H9 (cell line): Measurements from ENCODE around the gene EML2. TPM values are rescaled to one million over a fixed set of nuclear protein-coding genes. Genes with fewer than 3 reads are reported as not detected.

Experiments used
- DNase-seq: peaks from one replicate; pipeline ENCODE4 v3.0.0-alpha.2; 2017
- H2AFZ ChIP-seq: one replicate; pipeline ENCODE4 v1.6.1; 2013; ENCODE audit warnings: mild to moderate bottlenecking, low read length, control low read depth, moderate library complexity
- H2AK5ac ChIP-seq: 2 replicates; pipeline ENCODE4 v1.6.1; 2013; ENCODE audit warnings: low read length, control low read depth, mixed read lengths; ENCODE audit not compliant: insufficient read length
- H2BK120ac ChIP-seq: one replicate; pipeline ENCODE4 v1.6.1; 2013; ENCODE audit warnings: low read depth, mild to moderate bottlenecking, low read length, control low read depth, inconsistent platforms; ENCODE audit not compliant: poor library complexity, severe bottlenecking
- H2BK12ac ChIP-seq: 2 replicates; pipeline ENCODE4 v1.6.1; 2013; ENCODE audit warnings: low read length, control low read depth, mixed read lengths, low read depth; ENCODE audit not compliant: insufficient read length
- H2BK15ac ChIP-seq: 2 replicates; pipeline ENCODE4 v1.6.1; 2013; ENCODE audit warnings: low read depth, low read length, control low read depth
- H2BK20ac ChIP-seq: one replicate; pipeline ENCODE4 v1.6.1; 2013; ENCODE audit warnings: low read depth, mild to moderate bottlenecking, low read length, control low read depth, inconsistent platforms; ENCODE audit not compliant: poor library complexity, severe bottlenecking
- H2BK5ac ChIP-seq: 2 replicates; pipeline ENCODE4 v1.6.1; 2013; ENCODE audit warnings: low read length, control low read depth, mixed read lengths; ENCODE audit not compliant: insufficient read length
- H3K14ac ChIP-seq: 2 replicates; pipeline ENCODE4 v1.6.1; 2013; ENCODE audit warnings: low read length, control low read depth; ENCODE audit not compliant: insufficient read depth
- H3K18ac ChIP-seq: 2 replicates; pipeline ENCODE4 v1.6.1; 2013; ENCODE audit warnings: low read depth, mild to moderate bottlenecking, mixed read lengths, low read length, control low read depth; ENCODE audit not compliant: insufficient read length
- H3K23ac ChIP-seq: 2 replicates; pipeline ENCODE4 v1.6.1; 2013; ENCODE audit warnings: low read length, control low read depth, mixed read lengths, low read depth; ENCODE audit not compliant: insufficient read length
- H3K23me2 ChIP-seq: 2 replicates; pipeline ENCODE4 v1.6.1; 2013; ENCODE audit warnings: low read depth, mild to moderate bottlenecking, mixed read lengths, low read length, control low read depth; ENCODE audit not compliant: insufficient read length, poor library complexity, severe bottlenecking
- H3K27ac ChIP-seq: 2 replicates; pipeline ENCODE4 v1.5.1; 2013; ENCODE audit warnings: low read length, control low read depth, mixed read lengths, low read depth; ENCODE audit not compliant: insufficient read length
- H3K27me3 ChIP-seq: 2 replicates; pipeline ENCODE4 v1.6.1; 2013; ENCODE audit warnings: low read length, control low read depth, inconsistent platforms; ENCODE audit not compliant: insufficient read depth
- H3K4ac ChIP-seq: 2 replicates; pipeline ENCODE4 v1.6.1; 2013; ENCODE audit warnings: low read depth, mild to moderate bottlenecking, control low read depth, inconsistent platforms, low read length, moderate library complexity
- H3K4me1 ChIP-seq: 2 replicates; pipeline ENCODE4 v1.6.1; 2013; ENCODE audit warnings: low read length, control low read depth, inconsistent platforms; ENCODE audit not compliant: insufficient read depth
- H3K4me2 ChIP-seq: 2 replicates; pipeline ENCODE4 v1.6.1; 2013; ENCODE audit warnings: low read length, control low read depth, mixed read lengths; ENCODE audit not compliant: insufficient read length, insufficient read depth
- H3K56ac ChIP-seq: 2 replicates; pipeline ENCODE4 v1.6.1; 2013; ENCODE audit warnings: low read depth, mild to moderate bottlenecking, mixed read lengths, low read length, control low read depth; ENCODE audit not compliant: insufficient read length
- H3K79me1 ChIP-seq: 2 replicates; pipeline ENCODE4 v1.6.1; 2013; ENCODE audit warnings: low read depth, mild to moderate bottlenecking, moderate library complexity, low read length, control low read depth, inconsistent platforms; ENCODE audit not compliant: insufficient read depth, poor library complexity, severe bottlenecking
- H3K79me2 ChIP-seq: 2 replicates; pipeline ENCODE4 v1.6.1; 2013; ENCODE audit warnings: low read length, control low read depth, inconsistent platforms; ENCODE audit not compliant: insufficient read depth
- H3K9ac ChIP-seq: 2 replicates; pipeline ENCODE4 v1.6.1; 2013; ENCODE audit warnings: low read length, control low read depth, mixed read lengths; ENCODE audit not compliant: insufficient read length; ENCODE audit errors: extremely low read depth
- H3K9me3 ChIP-seq: one replicate; pipeline ENCODE4 v1.6.1; 2013; ENCODE audit warnings: low read depth, low read length, inconsistent platforms; ENCODE audit not compliant: control insufficient read depth
- H3T11ph ChIP-seq: one replicate; pipeline ENCODE4 v1.6.1; 2013; ENCODE audit warnings: mild to moderate bottlenecking, low read length, control low read depth, inconsistent platforms
- H4K20me1 ChIP-seq: one replicate; pipeline ENCODE4 v1.6.1; 2013; ENCODE audit not compliant: control insufficient read depth, insufficient read length, insufficient read depth
- H4K5ac ChIP-seq: 2 replicates; pipeline ENCODE4 v1.6.1; 2013; ENCODE audit warnings: low read depth, mild to moderate bottlenecking, mixed read lengths, low read length, control low read depth; ENCODE audit not compliant: insufficient read length
- H4K8ac ChIP-seq: replicated peaks from 2 replicates; pipeline ENCODE4 v1.6.1; 2013; ENCODE audit warnings: low read length, control low read depth, mixed read lengths, low read depth; ENCODE audit not compliant: insufficient read length
- H4K91ac ChIP-seq: 2 replicates; pipeline ENCODE4 v1.6.1; 2013; ENCODE audit warnings: low read depth, mild to moderate bottlenecking, moderate library complexity, mixed read lengths, low read length, control low read depth; ENCODE audit not compliant: insufficient read length
- H3K27ac Mint-ChIP-seq, 3 experiments: 2 replicates in 2 of 3; 3 replicates in 1 of 3; pipeline ENCODE4 v1.8.0; 2020 to 2021; ENCODE audit warnings: mixed read lengths in 3 of 3, mild to moderate bottlenecking in 1 of 3, moderate library complexity in 1 of 3
- H3K27me3 Mint-ChIP-seq: 2 replicates; pipeline ENCODE4 v1.8.0; 2021; ENCODE audit warnings: low read depth, mild to moderate bottlenecking, moderate library complexity, mixed read lengths
- H3K36me3 Mint-ChIP-seq, 3 experiments: 2 replicates in 2 of 3; 3 replicates in 1 of 3; pipeline ENCODE4 v1.8.0; 2020 to 2021; ENCODE audit warnings: low read depth in 3 of 3, mixed read lengths in 3 of 3; ENCODE audit not compliant: insufficient read depth in 1 of 3
- H3K4me1 Mint-ChIP-seq, 2 experiments: 2 replicates each; pipeline ENCODE4 v1.8.0; 2020; ENCODE audit warnings: mixed read lengths in 2 of 2
- H3K4me3 Mint-ChIP-seq, 2 experiments: 2 replicates in 1 of 2; 3 replicates in 1 of 2; pipeline ENCODE4 v1.8.0; 2020 to 2021; ENCODE audit warnings: mild to moderate bottlenecking in 2 of 2, mixed read lengths in 2 of 2, moderate library complexity in 1 of 2
- H3K9me3 Mint-ChIP-seq, 2 experiments: 2 replicates in 1 of 2; 3 replicates in 1 of 2; pipeline ENCODE4 v1.8.0; 2020; ENCODE audit warnings: mild to moderate bottlenecking in 2 of 2, mixed read lengths in 2 of 2, moderate library complexity in 1 of 2
- CTCF ChIP-seq: fragments of 200-600 bp; sonication (generic); conservative IDR thresholded peaks from 3 replicates; pipeline ENCODE4 v1.8.0; 2021; ENCODE audit warnings: antibody characterized with exemption, mild to moderate bottlenecking
- WGBS: extraction: QIAGEN DNeasy Blood & Tissue Kit; methylation state at CpG from one replicate; pipeline ENCODE4 v1.1.7; 2013; ENCODE audit warnings: missing lambda C conversion rate, low lambda C conversion rate, mixed read lengths; ENCODE audit not compliant: insufficient read length; ENCODE audit errors: extremely low coverage; 5-methylcytosine and 5-hydroxymethylcytosine counted together
- total RNA-seq: library from RNA; stranded (reverse); gene quantifications from 2 replicates; pipeline ENCODE4 v1.2.1, GENCODE V29; 2021

The EML2 gene
- total RNA-seq, 1 experiment from 2014 or later, result 22.6 TPM

- Histone ChIP-seq H3K9ac (no peak overlapping the region), H3K56ac (no peak overlapping the region), H2AFZ (no peak overlapping the region), H4K5ac (no peak overlapping the region), H3K27ac (no peak overlapping the region), H3K4me1 (no peaks in the 10 kb centered on the region), H4K8ac (no peak overlapping the region), H3K4ac (no peak overlapping the region), H3K23me2 (no peaks in the 10 kb centered on the region), H3T11ph (no peak overlapping the region), H3K14ac (no peak overlapping the region), H2BK120ac (no peak overlapping the region), H2BK20ac (no peak overlapping the region), H3K18ac (no peak overlapping the region), H2AK5ac (no peak overlapping the region), H3K23ac (no peak overlapping the region), H3K27me3 (no peaks in the 10 kb centered on the region), H3K79me2 (no peaks in the 10 kb centered on the region), H4K20me1 (no peaks in the 10 kb centered on the region), H2BK12ac (no peak overlapping the region), H2BK15ac (no peak overlapping the region), H2BK5ac (no peak overlapping the region), H3K9me3 (no peaks in the 10 kb centered on the region), H3K79me1 (no peaks in the 10 kb centered on the region), H4K91ac (no peak overlapping the region), H3K4me2 (no peak overlapping the region)
- Mint-ChIP-seq H3K27ac (no peak overlapping the region), H3K4me1 (peaks cover 6 to 16% of the 10 kb centered on the region in 2 experiments; a peak in 3 of 4 replicates), H3K36me3 (no peaks in the 10 kb centered on the region), H3K27me3 (peaks cover 14% of the 10 kb centered on the region), H3K9me3 (no peaks in the 10 kb centered on the region), H3K4me3 (no peak overlapping the region)
- no CpG with 5 or more reads among the region's 3 CpGs for WGBS
- DNase-seq, result no peak
- TF ChIP-seq CTCF, result no peak
Observed at GRCh38 chr19:45655073-45655472, 15.9 kb upstream of the EML2 start.
